IMR-90 (cell line): ENCODE results near the gene PRKN. TPM values are rescaled to one million over a fixed set of nuclear protein-coding genes. Genes with fewer than 3 reads are reported as not detected.

Source experiments
- ATAC-seq: fragments of 200-7000 bp; cut with Tn5 transposase; 2 replicates; pipeline ENCODE4 v1.9.1; 2020; ENCODE audit warnings: low read depth, mild to moderate bottlenecking, moderate library complexity
- BruUV-seq: library from RNA; stranded (reverse); fragments of 400-500 nt; replicated peaks from 2 replicates; lab custom pipeline; 2021; lab: Mats Ljungman, UMichigan
- CTCF ChIA-PET: fragments of 300-600 bp; formaldehyde crosslinking; extraction: SDS; loops from one replicate; lab custom pipeline; 2021; ENCODE audit warnings: antibody characterized with exemption; lab: Yijun Ruan, JAX
- POLR2A ChIA-PET: fragments of 300-600 bp; sonication (Branson Sonifier 250); formaldehyde crosslinking; loops from one replicate; lab custom pipeline; 2022; ENCODE audit warnings: antibody characterized with exemption; ENCODE audit not compliant: unreplicated experiment; lab: Charles Lee
- DNase-seq: peaks from one replicate; pipeline ENCODE4 v3.0.0; 2013
- H2AFZ ChIP-seq: replicated peaks from 2 replicates; pipeline ENCODE3; 2013; ENCODE audit warnings: low read length, mild to moderate bottlenecking; ENCODE audit not compliant: poor library complexity
- H2AK5ac ChIP-seq: 2 replicates; pipeline ENCODE4 v1.6.1; 2013; ENCODE audit warnings: low read depth, low read length, inconsistent platforms
- H2AK9ac ChIP-seq: replicated peaks from 2 replicates; pipeline ENCODE3; 2013; ENCODE audit warnings: mild to moderate bottlenecking, low read depth, low read length, moderate library complexity; ENCODE audit not compliant: poor library complexity
- H2BK120ac ChIP-seq: 2 replicates; pipeline ENCODE4 v1.6.1; 2013; ENCODE audit warnings: low read depth, low read length, inconsistent platforms
- H2BK15ac ChIP-seq: 3 replicates; pipeline ENCODE4 v1.6.1; 2013; ENCODE audit warnings: low read depth, low read length, inconsistent platforms
- H2BK20ac ChIP-seq: 2 replicates; pipeline ENCODE4 v1.6.1; 2013; ENCODE audit warnings: low read depth, mild to moderate bottlenecking, inconsistent platforms, low read length, moderate library complexity
- H2BK5ac ChIP-seq: 2 replicates; pipeline ENCODE4 v1.6.1; 2013; ENCODE audit warnings: mild to moderate bottlenecking, low read depth, low read length, inconsistent platforms; ENCODE audit not compliant: poor library complexity, severe bottlenecking
- H3K14ac ChIP-seq: replicated peaks from 2 replicates; pipeline ENCODE4 v1.6.1; 2013; ENCODE audit warnings: low read depth, low read length, inconsistent platforms
- H3K18ac ChIP-seq: 2 replicates; pipeline ENCODE4 v1.6.1; 2013; ENCODE audit warnings: low read depth, low read length, control low read depth
- H3K23ac ChIP-seq: 2 replicates; pipeline ENCODE4 v1.6.1; 2013; ENCODE audit warnings: low read depth, low read length, inconsistent platforms
- H3K27ac ChIP-seq: 2 replicates; pipeline ENCODE4 v1.5.1; 2013; ENCODE audit warnings: mild to moderate bottlenecking, control low read depth, low read length; ENCODE audit not compliant: insufficient read depth
- H3K27me3 ChIP-seq: 2 replicates; pipeline ENCODE4 v1.6.1; 2013; ENCODE audit warnings: low read length; ENCODE audit not compliant: control insufficient read depth, insufficient read depth
- H3K36me3 ChIP-seq: 2 replicates; pipeline ENCODE4 v1.6.1; 2013; ENCODE audit warnings: low read length, mixed read lengths; ENCODE audit not compliant: control insufficient read depth, insufficient read depth
- H3K4ac ChIP-seq: 2 replicates; pipeline ENCODE4 v1.6.1; 2013; ENCODE audit warnings: low read depth, low read length, inconsistent platforms
- H3K4me1 ChIP-seq: 2 replicates; pipeline ENCODE4 v1.6.1; 2013; ENCODE audit warnings: low read length, mixed read lengths; ENCODE audit not compliant: control insufficient read depth, insufficient read depth
- H3K4me2 ChIP-seq: 2 replicates; pipeline ENCODE4 v1.6.1; 2013; ENCODE audit warnings: low read depth, mild to moderate bottlenecking, control low read depth, low read length, moderate library complexity
- H3K4me3 ChIP-seq: 2 replicates; pipeline ENCODE4 v1.5.1; 2013; ENCODE audit warnings: low read depth, mild to moderate bottlenecking, control low read depth, low read length, moderate library complexity; ENCODE audit not compliant: insufficient read depth
- H3K56ac ChIP-seq: 2 replicates; pipeline ENCODE4 v1.6.1; 2013; ENCODE audit warnings: low read length, inconsistent platforms; ENCODE audit not compliant: insufficient read depth; ENCODE audit errors: extremely low read depth
- H3K79me1 ChIP-seq, 2 experiments: 2 replicates each; pipeline ENCODE4 v1.6.1; 2013; ENCODE audit warnings: low read length in 2 of 2, inconsistent platforms in 1 of 2, low read depth in 1 of 2
- H3K9ac ChIP-seq: 2 replicates; pipeline ENCODE4 v1.6.1; 2013; ENCODE audit warnings: low read depth, low read length, control low read depth
- H3K9me1 ChIP-seq: 2 replicates; pipeline ENCODE4 v1.6.1; 2013; ENCODE audit warnings: low read length, inconsistent platforms; ENCODE audit not compliant: insufficient read depth
- H3K9me3 ChIP-seq: 2 replicates; pipeline ENCODE4 v1.6.1; 2013; ENCODE audit warnings: low read length; ENCODE audit not compliant: control insufficient read depth, insufficient read depth
- H4K20me1 ChIP-seq: 2 replicates; pipeline ENCODE4 v1.6.1; 2013; ENCODE audit warnings: low read length, inconsistent platforms; ENCODE audit not compliant: insufficient read depth
- H4K5ac ChIP-seq: 2 replicates; pipeline ENCODE4 v1.6.1; 2013; ENCODE audit warnings: mild to moderate bottlenecking, low read depth, low read length, control low read depth
- H4K8ac ChIP-seq, 2 experiments: 2 replicates each; pipeline ENCODE4 v1.6.1; 2013; ENCODE audit warnings: low read depth in 2 of 2, low read length in 2 of 2, control low read depth in 1 of 2, inconsistent platforms in 1 of 2
- H4K91ac ChIP-seq: 2 replicates; pipeline ENCODE4 v1.6.1; 2013; ENCODE audit warnings: low read depth, low read length, inconsistent platforms; ENCODE audit not compliant: insufficient read depth
- BHLHE40 ChIP-seq: fragments of 150-350 bp; IDR thresholded peaks from 2 replicates; pipeline ENCODE4 v1.6.1; 2016; ENCODE audit warnings: mild to moderate bottlenecking, low read depth, low read length
- CHD1 ChIP-seq: IDR thresholded peaks from 2 replicates; pipeline ENCODE4 v1.6.1; 2012; ENCODE audit warnings: low read depth, low read length, improper control_type of control experiment
- FOS ChIP-seq: fragments of 150-350 bp; IDR thresholded peaks from 2 replicates; pipeline ENCODE4 v1.6.1; 2016; ENCODE audit warnings: low read depth, low read length
- MAFK ChIP-seq: IDR thresholded peaks from 2 replicates; pipeline ENCODE4 v1.6.1; 2012; ENCODE audit warnings: low read depth, low read length, improper control_type of control experiment
- MXI1 ChIP-seq: IDR thresholded peaks from 2 replicates; pipeline ENCODE4 v1.6.1; 2012; ENCODE audit warnings: low read depth, mild to moderate bottlenecking, low read length, moderate library complexity, borderline replicate concordance
- NFE2L2 ChIP-seq: fragments of 150-350 bp; IDR thresholded peaks from 2 replicates; pipeline ENCODE4 v1.6.1; 2016; ENCODE audit warnings: low read depth, mild to moderate bottlenecking, low read length
- POLR2A ChIP-seq: IDR thresholded peaks from 2 replicates; pipeline ENCODE4 v1.6.1; 2012; ENCODE audit warnings: mild to moderate bottlenecking, low read depth, low read length
- RAD21 ChIP-seq: IDR thresholded peaks from 2 replicates; pipeline ENCODE4 v1.6.1; 2012; ENCODE audit warnings: low read length, improper control_type of control experiment
- RCOR1 ChIP-seq: IDR thresholded peaks from 2 replicates; pipeline ENCODE4 v1.6.1; 2012; ENCODE audit warnings: mild to moderate bottlenecking, low read length, improper control_type of control experiment; ENCODE audit not compliant: insufficient replicate concordance
- RFX5 ChIP-seq: IDR thresholded peaks from 2 replicates; pipeline ENCODE4 v1.8.0; 2012; ENCODE audit warnings: low read depth, mild to moderate bottlenecking, low read length, moderate library complexity
- SMC3 ChIP-seq: fragments of 150-350 bp; IDR thresholded peaks from 2 replicates; pipeline ENCODE4 v1.6.1; 2016; ENCODE audit warnings: low read depth, mild to moderate bottlenecking, antibody characterized with exemption, low read length, moderate library complexity
- WGBS, 2 experiments: methylation state at CpG; one replicate each; pipeline versions ENCODE4 v1.1.5 to v1.1.7; 2013; ENCODE audit warnings: missing lambda C conversion rate in 2 of 2; ENCODE audit not compliant: insufficient read length in 1 of 2; ENCODE audit errors: extremely low coverage in 2 of 2; 5-methylcytosine and 5-hydroxymethylcytosine counted together
- dilution Hi-C: fragments of 300-500 bp; cut with HindIII; formaldehyde crosslinking; loops from one replicate; pipeline ENCODE4 v1.14.3; 2018; ENCODE audit warnings: low sequenced_read_pairs; ENCODE audit not compliant: unreplicated experiment
- in situ Hi-C: fragments of 300-500 bp; cut with MboI; formaldehyde crosslinking; loops from 3 replicates; pipeline ENCODE4 v1.14.3; 2019; ENCODE audit warnings: low sequenced_read_pairs, inconsistent platforms, mixed read lengths
- intact Hi-C: fragments of 100-400 bp; cut with micrococcal nuclease; formaldehyde crosslinking; loops from 2 replicates; pipeline ENCODE4 v1.10.0; 2022
- polyA plus RNA-seq, 3 experiments: library from polyadenylated mRNA; depleted of rRNA; stranded (reverse); fragments of >200 nt; gene quantifications; 2 replicates each; pipeline ENCODE4 v1.2.3, GENCODE V29; 2012; ENCODE audit warnings: low replicate concordance in 1 of 3
- total RNA-seq: library from RNA; depleted of rRNA; stranded (reverse); fragments of >200 nt; gene quantifications from 2 replicates; pipeline ENCODE4 v1.2.3, GENCODE V29; 2012
- TF ChIP-seq, protein P1 (sequence below): fragments of 150-350 bp; IDR thresholded peaks from 2 replicates; pipeline ENCODE4 v1.6.1; 2017; ENCODE audit warnings: mild to moderate bottlenecking, antibody characterized with exemption, low read length, low read depth
- TF ChIP-seq, protein P2 (sequence below): fragments of 150-350 bp; IDR thresholded peaks from 2 replicates; pipeline ENCODE4 v1.6.1; 2016; ENCODE audit warnings: low read depth, mild to moderate bottlenecking, low read length, moderate library complexity, borderline replicate concordance

The PRKN gene
- total and polyA plus RNA-seq, 2 of the 4 experiments (the other 2 are of a cell fraction) = 0.15 to 0.18 TPM

DNA sequence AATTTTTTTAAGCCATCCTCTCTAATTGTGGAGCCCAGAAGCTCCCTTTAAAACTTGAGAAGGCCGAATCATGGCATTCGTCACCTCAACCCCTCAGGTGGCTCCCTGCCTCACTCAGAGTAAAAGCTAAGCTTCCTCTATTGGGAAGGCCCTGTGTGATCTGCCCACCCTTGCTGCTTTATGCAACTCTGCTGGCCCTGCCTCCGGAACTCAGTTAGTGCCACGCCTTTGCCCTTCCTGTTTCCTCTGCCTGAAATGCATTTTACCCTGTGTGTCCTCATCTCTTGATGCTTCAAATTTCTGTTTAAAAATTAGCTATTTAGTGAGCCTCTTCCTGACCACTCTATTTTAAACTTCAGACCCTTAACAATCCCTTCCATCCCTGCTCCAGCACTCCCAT is 5.9 kb upstream of the PRKN start:
- POLR2A ChIA-PET = no interaction called here

More for the DNA sequence above, 5.9 kb upstream of the PRKN start:
- no peak overlapping the region for H2BK120ac ChIP-seq
- no peak overlapping the region for H3K14ac ChIP-seq
- H3K27ac ChIP-seq = no peak overlapping the region
- H3K4ac ChIP-seq = no peak overlapping the region
- H4K8ac ChIP-seq = no peak overlapping the region
- TF ChIP-seq, protein P1, sequence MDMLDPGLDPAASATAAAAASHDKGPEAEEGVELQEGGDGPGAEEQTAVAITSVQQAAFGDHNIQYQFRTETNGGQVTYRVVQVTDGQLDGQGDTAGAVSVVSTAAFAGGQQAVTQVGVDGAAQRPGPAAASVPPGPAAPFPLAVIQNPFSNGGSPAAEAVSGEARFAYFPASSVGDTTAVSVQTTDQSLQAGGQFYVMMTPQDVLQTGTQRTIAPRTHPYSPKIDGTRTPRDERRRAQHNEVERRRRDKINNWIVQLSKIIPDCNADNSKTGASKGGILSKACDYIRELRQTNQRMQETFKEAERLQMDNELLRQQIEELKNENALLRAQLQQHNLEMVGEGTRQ = no peak
- TF ChIP-seq, protein P2, sequence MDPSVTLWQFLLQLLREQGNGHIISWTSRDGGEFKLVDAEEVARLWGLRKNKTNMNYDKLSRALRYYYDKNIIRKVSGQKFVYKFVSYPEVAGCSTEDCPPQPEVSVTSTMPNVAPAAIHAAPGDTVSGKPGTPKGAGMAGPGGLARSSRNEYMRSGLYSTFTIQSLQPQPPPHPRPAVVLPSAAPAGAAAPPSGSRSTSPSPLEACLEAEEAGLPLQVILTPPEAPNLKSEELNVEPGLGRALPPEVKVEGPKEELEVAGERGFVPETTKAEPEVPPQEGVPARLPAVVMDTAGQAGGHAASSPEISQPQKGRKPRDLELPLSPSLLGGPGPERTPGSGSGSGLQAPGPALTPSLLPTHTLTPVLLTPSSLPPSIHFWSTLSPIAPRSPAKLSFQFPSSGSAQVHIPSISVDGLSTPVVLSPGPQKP = no peak
- TF ChIP-seq FOS = no peak
- TF ChIP-seq POLR2A = no peak
- TF ChIP-seq CHD1 = no peak
- no peak for TF ChIP-seq NFE2L2
- TF ChIP-seq MAFK = no peak
- no peak for TF ChIP-seq RCOR1
- no peak for TF ChIP-seq SMC3
- TF ChIP-seq RFX5 = no peak
- TF ChIP-seq MXI1 = no peak
- TF ChIP-seq RAD21 = no peak
- TF ChIP-seq BHLHE40 = no peak
- H2BK15ac ChIP-seq = no peak overlapping the region
- dilution Hi-C loops = no loop called here
- no peak for ATAC-seq
- no peaks in the 10 kb centered on the region for H3K4me1 ChIP-seq
- BruUV-seq = no TSS peak
- H3K4me3 ChIP-seq = no peak overlapping the region
- H2BK20ac ChIP-seq = no peak overlapping the region
- no peaks in the 10 kb centered on the region for H3K79me1 ChIP-seq
- no peak overlapping the region for H2AK9ac ChIP-seq
- H2BK5ac ChIP-seq = no peak overlapping the region
- no peak overlapping the region for H2AFZ ChIP-seq
- no peaks in the 10 kb centered on the region for H3K36me3 ChIP-seq
- in situ Hi-C loops = loop anchor here (25.0 kb wide), 1 partner anchor 1321 kb away; no protein-coding TSS in a partner anchor
- DNase-seq = no peak
- CTCF ChIA-PET = no interaction called here
- H3K9me1 ChIP-seq = no peaks in the 10 kb centered on the region
- H3K56ac ChIP-seq = no peak overlapping the region
- no peak overlapping the region for H3K23ac ChIP-seq
- no peaks in the 10 kb centered on the region for H3K27me3 ChIP-seq
- H2AK5ac ChIP-seq = no peak overlapping the region
- H4K20me1 ChIP-seq = no peaks in the 10 kb centered on the region
- no peaks in the 10 kb centered on the region for H3K9me3 ChIP-seq
- H3K18ac ChIP-seq = no peak overlapping the region
- intact Hi-C loops = no loop called here
- H3K9ac ChIP-seq = no peak overlapping the region
- H3K4me2 ChIP-seq = no peak overlapping the region
- no peak overlapping the region for H4K91ac ChIP-seq
- H4K5ac ChIP-seq = no peak overlapping the region
- WGBS, 2 experiments = 57% methylated on average over 3 of the region's 4 CpGs; no CpG with 5 or more reads in 1 of the 2 experiments
